Adrenal gland (tissue), 12 donors: ENCODE measurements around the gene ZNF821. TPM values are rescaled to one million over a fixed set of nuclear protein-coding genes. Genes with fewer than 3 reads are reported as not detected.
"Not testable (repeated sequence)": the region's sequence is repeated elsewhere in the genome, so short reads cannot be mapped to it uniquely, and the experiment has no call there.

Experiments used
- DNase-seq, 7 donors: peaks; one replicate each; pipeline ENCODE4 v3.0.0-alpha.2; 2019 to 2020
- H3K27ac ChIP-seq, 5 donors: fragments of 200-600 bp; sonication (generic) in 4 of 5; 1 replicate in 3 of 5; 2 replicates in 2 of 5; pipeline versions ENCODE4 v1.5.1 to v1.8.0; 2016 to 2020; ENCODE audit warnings: mild to moderate bottlenecking in 1 of 5
- H3K27me3 ChIP-seq: fragments of 200-600 bp; 2 replicates; pipeline ENCODE4 v1.8.0; 2021
- H3K36me3 ChIP-seq, 2 donors: fragments of 200-600 bp; replicated peaks in 1 of 2; 1 replicate in 1 of 2; 2 replicates in 1 of 2; pipeline versions ENCODE4 v1.5.1 to v1.8.0; 2018 to 2022
- H3K4me1 ChIP-seq, 2 donors: fragments of 200-600 bp; replicated peaks in 1 of 2; 1 replicate in 1 of 2; 2 replicates in 1 of 2; pipeline versions ENCODE4 v1.5.1 to v1.8.0; 2018 to 2021
- H3K4me3 ChIP-seq, 4 donors: fragments of 200-600 bp; sonication (generic) in 3 of 4; one replicate each; pipeline ENCODE4 v1.5.1; 2016 to 2018
- H3K9me3 ChIP-seq, 3 donors: fragments of 200-600 bp; sonication (generic) in 1 of 3; replicated peaks in 1 of 3; 1 replicate in 2 of 3; 2 replicates in 1 of 3; pipeline versions ENCODE4 v1.5.1 to v1.8.0; 2016 to 2021
- CTCF ChIP-seq, 6 experiments: fragments of 450-650 bp in 4 of 6; fragments of 200-600 bp in 2 of 6; sonication (generic) in 1 of 6; IDR thresholded peaks; 1 replicate in 5 of 6; 2 replicates in 1 of 6; pipeline versions ENCODE4 v1.5.1 to v1.8.0; 2016 to 2021; ENCODE audit warnings: antibody characterized with exemption in 6 of 6, mild to moderate bottlenecking in 2 of 6, moderate library complexity in 1 of 6
- POLR2A ChIP-seq, 2 donors: fragments of 450-650 bp; IDR thresholded peaks; one replicate each; pipeline ENCODE4 v1.6.1; 2017; ENCODE audit warnings: antibody characterized with exemption in 2 of 2, mild to moderate bottlenecking in 2 of 2, moderate library complexity in 1 of 2
- WGBS, 4 donors: extraction: QIAGEN DNeasy Blood & Tissue Kit in 2 of 4; methylation state at CpG; one replicate each; pipeline versions ENCODE4 v1.1.5 to v1.1.7; 2013 to 2017; 5-methylcytosine and 5-hydroxymethylcytosine counted together
- intact Hi-C, 2 donors: fragments of 100-400 bp; cut with DNase I; formaldehyde crosslinking; loops; one replicate each; pipeline versions ENCODE4 v1.14.1 to v1.15.0; 2022 to 2023
- polyA plus RNA-seq, 3 donors: library from polyadenylated mRNA; stranded (reverse); fragments of 200-250 nt in 2 of 3; fragments of 350-450 nt in 1 of 3; fragmentation: Illumina TruSeq in 1 of 3; extraction: RNeasy Lipid Tissue Mini Kit (QIAGEN cat#74804) in 1 of 3; gene quantifications; one replicate each; pipeline ENCODE4 v1.2.3, GENCODE V29; 2013 to 2014
- total RNA-seq, 9 donors: library from RNA; depleted of rRNA in 4 of 9; stranded (reverse); fragments of >200 nt in 4 of 9; fragments of 120-200 nt in 1 of 9; fragmentation: NEBNext Ultra II Directional in 1 of 9; extraction: Animal tissue kit (Norgen Biotek cat#: 25700) in 1 of 9; gene quantifications; one replicate each; pipeline versions ENCODE4 v1.1.0 to v1.2.4, GENCODE V29; 2013 to 2023
- donor health status: healthy with polysubstance abuse.
- donor health status: Bipolar disorder and iron deficiency.
- donor health status: DM: yes; HTN: yes; CAD: no.
- donor health status: DM: no; HTN: no; CAD: no.
- donor health status: DM: no; HTN: no; CAD: no.
- donor health status: DM: yes; HTN: yes; CAD: no.

The ZNF821 gene
- total and polyA plus RNA-seq, 12 donors = 4.6 to 13.1 (median 7.2) TPM

- intact Hi-C loops = no loop called here
- H3K9me3 ChIP-seq = no peaks in the 10 kb centered on the region
- H3K27me3 ChIP-seq = no peaks in the 10 kb centered on the region
- TF ChIP-seq CTCF (IDR thresholded peaks at IDR 0.05) = no peak
- no peak for TF ChIP-seq POLR2A (IDR thresholded peaks at IDR 0.05)
- H3K36me3 ChIP-seq = no peaks in the 10 kb centered on the region
- no peak overlapping the region for H3K4me3 ChIP-seq
- no peaks in the 10 kb centered on the region for H3K4me1 ChIP-seq
- H3K27ac ChIP-seq = no peak overlapping the region
- no peak for DNase-seq
- 87 to 93% (median 91%) methylated on average over 2 of the region's 2 CpGs for WGBS, 4 donors
These were observed 53.6 kb downstream of the ZNF821 start for GRCh38 chr16:71830359-71830758.

- no peak for TF ChIP-seq CTCF (IDR thresholded peaks at IDR 0.05)
- Histone ChIP-seq H3K27ac (no peak overlapping the region), H3K4me1 (no peaks in the 10 kb centered on the region), H3K27me3 (no peaks in the 10 kb centered on the region), H3K4me3 (no peak overlapping the region), H3K9me3 (no peaks in the 10 kb centered on the region), H3K36me3 (no peaks in the 10 kb centered on the region)
- DNase-seq = no peak
- intact Hi-C loops = no loop called here
- WGBS, 4 donors = 80 to 84% (median 81%) methylated on average over 5 of the region's 5 CpGs
These were observed 57.4 kb downstream of the ZNF821 start for GRCh38 chr16:71826533-71827017.

- H3K4me1 ChIP-seq, intact Hi-C loops, H3K4me3 ChIP-seq, H3K36me3 ChIP-seq, H3K27me3 ChIP-seq, H3K9me3 ChIP-seq: not testable (repeated sequence)
- H3K27ac ChIP-seq = peak overlapping the region in 2 of 5 donors; percentile 45 to 66
- DNase-seq = peak in 1 of 7 donors; percentile 45
- 75 to 85% (median 82%) methylated on average over 10 of the region's 10 CpGs for WGBS, 4 donors
These were observed 66.9 kb downstream of the ZNF821 start for GRCh38 chr16:71817155-71817500.

- no peaks in the 10 kb centered on the region for H3K36me3 ChIP-seq
- H3K27ac ChIP-seq = no peak overlapping the region
- intact Hi-C loops = no loop called here
- peaks cover 16 to 21% of the 10 kb centered on the region in 2 donors for H3K4me1 ChIP-seq
- no peak overlapping the region for H3K4me3 ChIP-seq
- DNase-seq = no peak
- H3K9me3 ChIP-seq = no peaks in the 10 kb centered on the region
- 77 to 87% (median 86%) methylated on average over 5 of the region's 5 CpGs for WGBS, 4 donors
- TF ChIP-seq POLR2A (IDR thresholded peaks at IDR 0.05) (no peak), CTCF (IDR thresholded peaks at IDR 0.05) (no peak)
- no peaks in the 10 kb centered on the region for H3K27me3 ChIP-seq
These were observed 72.7 kb downstream of the ZNF821 start for GRCh38 chr16:71811261-71811803.

- 87 to 93% (median 92%) methylated on average over 11 of the region's 11 CpGs for WGBS, 4 donors
- H3K27ac ChIP-seq = peak overlapping the region in 1 of 5 donors; percentile 98
- intact Hi-C loops = not testable (repeated sequence)
These were observed 73.8 kb downstream of the ZNF821 start for GRCh38 chr16:71810155-71810530.

More at GRCh38 chr16:71810155-71810530, 73.8 kb downstream of the ZNF821 start:
- not testable (repeated sequence) for DNase-seq, H3K27me3 ChIP-seq, H3K4me3 ChIP-seq, H3K36me3 ChIP-seq, H3K9me3 ChIP-seq
- peaks cover 27 to 33% of the 10 kb centered on the region in 2 donors for H3K4me1 ChIP-seq

Other genes with a start within 250 kb of the ZNF821 start
- 10 to 100 TPM in 1 of 9 donors, 1 to 10 TPM in 8; 4.1 to 11.3 (median 7.9) TPM for gene PHLPP2, start 159.5 kb downstream of the ZNF821 start, total RNA-seq
- 1 to 10 TPM; 2.8 to 6.0 (median 4.2) TPM for gene PHLPP2, start 159.5 kb downstream of the ZNF821 start, polyA plus RNA-seq
- gene AP1G1, start 75.3 kb downstream of the ZNF821 start, total RNA-seq = 100 to 1,000 TPM in 3 of 9 donors, 10 to 100 TPM in 6; 63.8 to 132 (median 88.7) TPM
- gene AP1G1, start 75.3 kb downstream of the ZNF821 start, polyA plus RNA-seq = 10 to 100 TPM; 22.8 to 83.3 (median 26.9) TPM
- 10 to 100 TPM; 12.8 to 27.1 (median 20.0) TPM for gene ATXN1L, start 38.2 kb downstream of the ZNF821 start, total RNA-seq
- gene ATXN1L, start 38.2 kb downstream of the ZNF821 start, polyA plus RNA-seq = 10 to 100 TPM in 1 of 3 donors, 1 to 10 TPM in 2; 4.9 to 14.5 (median 6.7) TPM
- 100 to 1,000 TPM; 138 to 213 (median 196) TPM for gene IST1, start 11.3 kb upstream of the ZNF821 start, total RNA-seq
- gene IST1, start 11.3 kb upstream of the ZNF821 start, polyA plus RNA-seq = 100 to 1,000 TPM; 125 to 188 (median 146) TPM
- gene PKD1L3, start 116.2 kb upstream of the ZNF821 start, total RNA-seq = 1 to 10 TPM in 1 of 9 donors, under 1 TPM in 8; 0.11 to 2.8 (median 0.29) TPM
- gene PKD1L3, start 116.2 kb upstream of the ZNF821 start, polyA plus RNA-seq = under 1 TPM in 2 of 3 donors, not detected in 1; 0.02 to 0.03 TPM
- 10 to 100 TPM in 1 of 9 donors, 1 to 10 TPM in 8; 1.9 to 10.8 (median 8.7) TPM for gene DHODH, start 124.6 kb upstream of the ZNF821 start, total RNA-seq
- 10 to 100 TPM in 1 of 3 donors, 1 to 10 TPM in 2; 3.9 to 11.3 (median 5.1) TPM for gene DHODH, start 124.6 kb upstream of the ZNF821 start, polyA plus RNA-seq
- gene HP, start 170.3 kb upstream of the ZNF821 start, total RNA-seq = 100 to 1,000 TPM in 1 of 9 donors, 10 to 100 TPM in 3, 1 to 10 TPM in 4, under 1 TPM in 1; 0.28 to 113 (median 5.8) TPM
- gene HP, start 170.3 kb upstream of the ZNF821 start, polyA plus RNA-seq = 10 to 100 TPM in 2 of 3 donors, 1 to 10 TPM in 1; 6.0 to 29.8 (median 18.3) TPM
- gene HPR, start 179.0 kb upstream of the ZNF821 start, total RNA-seq = 1 to 10 TPM in 2 of 9 donors, under 1 TPM in 2, not detected in 5; 0.23 to 1.4 (median 0.79) TPM
- 1 to 10 TPM in 1 of 3 donors, under 1 TPM in 1, not detected in 1; 0.88 to 1.2 TPM for gene HPR, start 179.0 kb upstream of the ZNF821 start, polyA plus RNA-seq
- gene TXNL4B, start 209.4 kb upstream of the ZNF821 start, total RNA-seq = 10 to 100 TPM in 4 of 9 donors, 1 to 10 TPM in 5; 3.8 to 18.3 (median 9.5) TPM
- gene TXNL4B, start 209.4 kb upstream of the ZNF821 start, polyA plus RNA-seq = 10 to 100 TPM in 2 of 3 donors, 1 to 10 TPM in 1; 6.4 to 14.3 (median 10.5) TPM
- 10 to 100 TPM; 31.9 to 55.6 (median 39.4) TPM for gene DHX38, start 209.7 kb upstream of the ZNF821 start, total RNA-seq
- 10 to 100 TPM; 45.1 to 93.1 (median 68.4) TPM for gene DHX38, start 209.7 kb upstream of the ZNF821 start, polyA plus RNA-seq